ENCODE data around the gene CHST15. TPM values are rescaled to one million over a fixed set of nuclear protein-coding genes. Genes with fewer than 3 reads are reported as not detected.

CHST15 gene
- total and polyA plus RNA-seq, 2 of the 4 experiments (the other 2 are of a cell fraction), result 0.14 to 0.18 TPM

DNA sequence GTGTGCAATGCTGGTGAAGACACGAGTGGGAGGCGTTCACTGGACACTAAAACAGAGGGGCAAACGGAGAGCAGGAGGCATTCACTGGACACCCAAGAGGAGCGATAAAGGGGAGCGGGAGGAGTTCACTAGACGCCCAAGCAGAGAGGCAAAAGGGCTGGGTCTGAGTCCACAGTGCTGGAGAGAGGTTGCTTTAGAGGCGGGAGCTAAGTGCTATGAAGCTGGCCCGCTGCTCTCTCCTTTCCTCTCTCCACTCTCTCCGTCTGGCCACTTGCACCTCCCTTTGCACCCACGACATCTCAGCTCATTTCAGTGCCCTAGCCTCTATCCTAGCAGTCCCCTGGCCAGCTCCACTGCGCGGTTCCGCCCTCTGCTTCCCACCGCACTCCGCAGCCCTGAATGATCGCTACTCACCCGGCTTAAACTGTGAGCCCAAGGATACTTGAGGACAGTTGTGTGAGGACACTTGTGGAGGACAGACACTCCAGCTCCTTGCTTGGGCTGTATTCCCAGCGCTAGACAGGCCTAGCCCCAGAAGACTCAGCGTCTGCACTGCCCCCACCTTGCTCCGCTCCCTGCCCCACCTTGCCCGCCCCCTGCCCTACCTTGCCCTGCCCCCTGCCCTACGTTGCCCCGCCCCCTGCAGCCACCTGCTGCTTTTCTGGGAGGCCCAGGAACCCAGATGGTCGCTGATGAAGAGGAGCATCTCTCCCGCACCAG, 123.0 kb downstream of the CHST15 start:
- DNase-seq, result no peak
- H2AK9ac ChIP-seq (replicated peaks; ENCODE audit: low read depth, low read length, poor library complexity), result no peak overlapping the region
- no peak for ATAC-seq (ENCODE audit: low read depth)
- H2BK120ac ChIP-seq (ENCODE audit: low read depth, low read length), result no peak overlapping the region
- intact Hi-C loops (cut with micrococcal nuclease), result no loop called here
- no peak overlapping the region for H2BK20ac ChIP-seq (ENCODE audit: low read depth, low read length)
- H4K91ac ChIP-seq (ENCODE audit: insufficient read depth, low read depth, low read length), result no peak overlapping the region
- H2AK5ac ChIP-seq (ENCODE audit: low read depth, low read length), result no peak overlapping the region
- H2AFZ ChIP-seq (replicated peaks; ENCODE audit: low read length, poor library complexity), result no peak overlapping the region
- no peaks in the 10 kb centered on the region for H3K36me3 ChIP-seq (ENCODE audit: control insufficient read depth, insufficient read depth, low read length)
- no peak overlapping the region for H3K4ac ChIP-seq (ENCODE audit: low read depth, low read length)
- H3K4me3 ChIP-seq (ENCODE audit: insufficient read depth, low read depth, low read length), result no peak overlapping the region
- ChIA-PET CTCF (no interaction called here), POLR2A (ENCODE audit: unreplicated experiment) (no interaction called here)
- H3K14ac ChIP-seq (replicated peaks; ENCODE audit: low read depth, low read length), result no peak overlapping the region
- H2BK15ac ChIP-seq (ENCODE audit: low read depth, low read length), result no peak overlapping the region
- H4K20me1 ChIP-seq (ENCODE audit: insufficient read depth, low read length), result no peaks in the 10 kb centered on the region
- H4K8ac ChIP-seq (ENCODE audit: low read depth in 2 of 2, low read length in 2 of 2), result no peak overlapping the region
- no peak overlapping the region for H3K18ac ChIP-seq (ENCODE audit: low read depth, low read length)
- no peak overlapping the region for H3K23ac ChIP-seq (ENCODE audit: low read depth, low read length)
- no TSS peak for BruUV-seq (replicated peaks)
- no peaks in the 10 kb centered on the region for H3K4me1 ChIP-seq (ENCODE audit: control insufficient read depth, insufficient read depth, low read length)
- in situ Hi-C loops (cut with MboI; ENCODE audit: low sequenced_read_pairs), result loop anchor here (25.0 kb wide), 1 partner anchor 933 kb away; no protein-coding TSS in a partner anchor
- no peaks in the 10 kb centered on the region for H3K9me1 ChIP-seq (ENCODE audit: insufficient read depth, low read length)
- no peaks in the 10 kb centered on the region for H3K27me3 ChIP-seq (ENCODE audit: control insufficient read depth, insufficient read depth, low read length)
- H3K4me2 ChIP-seq (ENCODE audit: low read depth, low read length), result no peak overlapping the region
- H3K9me3 ChIP-seq (ENCODE audit: control insufficient read depth, insufficient read depth, low read length), result peaks cover 5% of the 10 kb centered on the region
- 55% methylated on average over 11 of the region's 25 CpGs; no CpG with 5 or more reads in 1 of the 2 experiments for WGBS, 2 experiments (ENCODE audit: extremely low coverage in 2 of 2, insufficient read length in 1 of 2)
- no peak overlapping the region for H3K56ac ChIP-seq (ENCODE audit: extremely low read depth, insufficient read depth, low read length)
- H3K79me1 ChIP-seq (ENCODE audit: low read depth in 1 of 2, low read length in 2 of 2), result no peaks in the 10 kb centered on the region
- TF ChIP-seq, protein P1, sequence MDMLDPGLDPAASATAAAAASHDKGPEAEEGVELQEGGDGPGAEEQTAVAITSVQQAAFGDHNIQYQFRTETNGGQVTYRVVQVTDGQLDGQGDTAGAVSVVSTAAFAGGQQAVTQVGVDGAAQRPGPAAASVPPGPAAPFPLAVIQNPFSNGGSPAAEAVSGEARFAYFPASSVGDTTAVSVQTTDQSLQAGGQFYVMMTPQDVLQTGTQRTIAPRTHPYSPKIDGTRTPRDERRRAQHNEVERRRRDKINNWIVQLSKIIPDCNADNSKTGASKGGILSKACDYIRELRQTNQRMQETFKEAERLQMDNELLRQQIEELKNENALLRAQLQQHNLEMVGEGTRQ (IDR thresholded peaks at IDR 0.05; ENCODE audit: low read depth, low read length), result no peak
- TF ChIP-seq, protein P2, sequence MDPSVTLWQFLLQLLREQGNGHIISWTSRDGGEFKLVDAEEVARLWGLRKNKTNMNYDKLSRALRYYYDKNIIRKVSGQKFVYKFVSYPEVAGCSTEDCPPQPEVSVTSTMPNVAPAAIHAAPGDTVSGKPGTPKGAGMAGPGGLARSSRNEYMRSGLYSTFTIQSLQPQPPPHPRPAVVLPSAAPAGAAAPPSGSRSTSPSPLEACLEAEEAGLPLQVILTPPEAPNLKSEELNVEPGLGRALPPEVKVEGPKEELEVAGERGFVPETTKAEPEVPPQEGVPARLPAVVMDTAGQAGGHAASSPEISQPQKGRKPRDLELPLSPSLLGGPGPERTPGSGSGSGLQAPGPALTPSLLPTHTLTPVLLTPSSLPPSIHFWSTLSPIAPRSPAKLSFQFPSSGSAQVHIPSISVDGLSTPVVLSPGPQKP (IDR thresholded peaks at IDR 0.05; ENCODE audit: borderline replicate concordance, low read depth, low read length), result no peak
- TF ChIP-seq MAFK (IDR thresholded peaks at IDR 0.05; ENCODE audit: low read depth, low read length) (no peak), RFX5 (IDR thresholded peaks at IDR 0.05; ENCODE audit: low read depth, low read length) (no peak), CEBPB (IDR thresholded peaks at IDR 0.05; ENCODE audit: low read depth, low read length) (no peak), SMC3 (IDR thresholded peaks at IDR 0.05; ENCODE audit: low read depth, low read length) (no peak), POLR2A (IDR thresholded peaks at IDR 0.05; ENCODE audit: low read depth, low read length) (no peak)
- no peak overlapping the region for H3K27ac ChIP-seq (ENCODE audit: insufficient read depth, low read length)
- H4K5ac ChIP-seq (ENCODE audit: low read depth, low read length), result no peak overlapping the region
- H3K9ac ChIP-seq (ENCODE audit: low read depth, low read length), result no peak overlapping the region
- dilution Hi-C loops (cut with HindIII; ENCODE audit: low sequenced_read_pairs, unreplicated experiment), result no loop called here
- no peak overlapping the region for H2BK5ac ChIP-seq (ENCODE audit: low read depth, low read length, poor library complexity, severe bottlenecking)

All from IMR-90 (cell line).